HepG2 (cell line): Measurements from ENCODE around the gene PAGE2B. TPM values are rescaled to one million over a fixed set of nuclear protein-coding genes. Genes with fewer than 3 reads are reported as not detected.
"Not testable (repeated sequence)": the region's sequence is repeated elsewhere in the genome, so short reads cannot be mapped to it uniquely, and the experiment has no call there.

Experiments used
- ATAC-seq: fragments of 200-7000 bp; cut with Tn5 transposase; 3 replicates; pipeline ENCODE4 v1.9.1; 2020; ENCODE audit warnings: mild to moderate bottlenecking, moderate library complexity
- BruUV-seq: library from RNA; stranded (reverse); fragments of 400-500 nt; replicated peaks from 2 replicates; lab custom pipeline; 2021; lab: Mats Ljungman, UMichigan
- CTCF ChIA-PET: fragments of 300-600 bp; formaldehyde crosslinking; extraction: SDS; loops from one replicate; lab custom pipeline; 2021; ENCODE audit warnings: low total read pairs, inconsistent platforms, low intra/inter-chr PET ratio; lab: Yijun Ruan, JAX
- POLR2A ChIA-PET: fragments of 350-600 bp; sonication (Branson Sonifier 250); formaldehyde crosslinking; loops from one replicate; lab custom pipeline; 2020; ENCODE audit warnings: antibody characterized with exemption, inconsistent platforms; lab: Yijun Ruan, JAX
- DNase-seq: peaks from one replicate; pipeline ENCODE4 v3.0.0-alpha.2; 2015; ENCODE audit warnings: low spot score
- FAIRE-seq: peaks from 3 replicates; lab custom pipeline; 2011; peaks lifted over from hg19 to GRCh38; lab: Jason Lieb, UNC
- H2AFZ ChIP-seq: one replicate; pipeline ENCODE4 v1.6.1; 2011; ENCODE audit warnings: low read length, inconsistent platforms
- H3K27ac ChIP-seq: fragments of 300-600 bp; 3 replicates; pipeline ENCODE4 v1.8.0; 2011; ENCODE audit warnings: mixed run types, mild to moderate bottlenecking, mixed read lengths, low read length, inconsistent platforms; ENCODE audit not compliant: insufficient read depth; ENCODE audit errors: extremely low read length
- H3K27me3 ChIP-seq, 2 experiments: fragments of 200-600 bp in 1 of 2; 2 replicates in 1 of 2; 3 replicates in 1 of 2; pipeline versions ENCODE4 v1.6.0 to v1.8.0; 2011; ENCODE audit warnings: low read length in 2 of 2, mild to moderate bottlenecking in 2 of 2, moderate library complexity in 2 of 2, inconsistent platforms in 1 of 2; ENCODE audit not compliant: insufficient read depth in 2 of 2, control insufficient read depth in 1 of 2
- H3K36me3 ChIP-seq, 2 experiments: fragments of 200-600 bp in 1 of 2; replicated peaks in 1 of 2; 2 replicates in 1 of 2; 3 replicates in 1 of 2; pipeline versions ENCODE4 v1.5.1 to v1.8.0; 2011; ENCODE audit warnings: low read length in 2 of 2, inconsistent platforms in 1 of 2; ENCODE audit not compliant: insufficient read depth in 2 of 2, control insufficient read depth in 1 of 2
- H3K4me1 ChIP-seq: 2 replicates; pipeline ENCODE4 v1.5.1; 2012; ENCODE audit warnings: low read length, inconsistent platforms; ENCODE audit not compliant: insufficient read depth
- H3K4me2 ChIP-seq: 2 replicates; pipeline ENCODE4 v1.6.0; 2011; ENCODE audit warnings: low read depth, low read length, inconsistent platforms
- H3K4me3 ChIP-seq, 3 experiments: fragments of 200-600 bp in 1 of 3; sonication (generic), shearing (Covaris generic) in 1 of 3; replicated peaks in 1 of 3; 2 replicates each; pipeline ENCODE4 v1.5.1; 2011 to 2016; ENCODE audit warnings: low read length in 3 of 3, inconsistent platforms in 2 of 3, low read depth in 2 of 3, mild to moderate bottlenecking in 2 of 3, control low read depth in 1 of 3, mixed read lengths in 1 of 3; ENCODE audit not compliant: insufficient read depth in 1 of 3
- H3K79me2 ChIP-seq: one replicate; pipeline ENCODE4 v1.6.1; 2011; ENCODE audit warnings: low read length, inconsistent platforms; ENCODE audit not compliant: insufficient read depth
- H3K9ac ChIP-seq: 2 replicates; pipeline ENCODE4 v1.6.0; 2011; ENCODE audit warnings: mild to moderate bottlenecking, low read depth, low read length, inconsistent platforms; ENCODE audit not compliant: insufficient read depth
- H3K9me3 ChIP-seq: 2 replicates; pipeline ENCODE4 v1.5.1; 2012; ENCODE audit warnings: mild to moderate bottlenecking, low read length
- H4K20me1 ChIP-seq: 2 replicates; pipeline ENCODE4 v1.6.0; 2011; ENCODE audit warnings: inconsistent platforms, mild to moderate bottlenecking, low read length, moderate library complexity; ENCODE audit not compliant: insufficient read depth
- CTCF ChIP-seq: sonication (generic); formaldehyde crosslinking; IDR thresholded peaks from 2 replicates; pipeline ENCODE4 v1.5.0; 2020; ENCODE audit warnings: mild to moderate bottlenecking, missing genetic modification reagents, moderate library complexity
- NCOR1 ChIP-seq: fragments of 200-600 bp; sonication (generic); IDR thresholded peaks from 2 replicates; pipeline ENCODE4 v1.7.0; 2017; ENCODE audit warnings: antibody characterized with exemption, low read length, borderline replicate concordance
- RAD21 ChIP-seq: fragments of 450-650 bp; formaldehyde crosslinking; IDR thresholded peaks from 2 replicates; pipeline ENCODE4 v1.5.0; 2020; ENCODE audit warnings: mild to moderate bottlenecking
- SMC3 ChIP-seq: IDR thresholded peaks from 2 replicates; pipeline ENCODE4 v1.6.1; 2011; ENCODE audit warnings: low read length, improper control_type of control experiment
- SP140L ChIP-seq: sonication (generic); formaldehyde crosslinking; IDR thresholded peaks from 2 replicates; pipeline ENCODE4 v1.4.0; 2020; ENCODE audit warnings: missing genetic modification reagents, borderline replicate concordance
- STAG1 ChIP-seq: sonication (generic); formaldehyde crosslinking; IDR thresholded peaks from 2 replicates; pipeline ENCODE4 v1.4.0; 2020; ENCODE audit warnings: missing genetic modification reagents
- SYNCRIP ChIP-seq: fragments of 200-400 bp; formaldehyde crosslinking; IDR thresholded peaks from 2 replicates; pipeline ENCODE4 v1.6.1; 2018; ENCODE audit warnings: mild to moderate bottlenecking, low read depth, low read length; ENCODE audit not compliant: insufficient read depth
- ZNF280B ChIP-seq: sonication (generic); formaldehyde crosslinking; IDR thresholded peaks from 2 replicates; pipeline ENCODE4 v1.5.0; 2020; ENCODE audit warnings: missing genetic modification reagents, mild to moderate bottlenecking, borderline replicate concordance
- WGBS: methylation state at CpG from one replicate; pipeline ENCODE4 v1.1.6; 2017; ENCODE audit warnings: low lambda C conversion rate; 5-methylcytosine and 5-hydroxymethylcytosine counted together
- in situ Hi-C: cut with HindIII; loops from 2 replicates; pipeline ENCODE4 v1.10.0; 2017; ENCODE audit warnings: low pct_unique_long_range_greater_than_20kb; ENCODE audit not compliant: extremely low pct_ligation_motif_present
- intact Hi-C: fragments of 100-400 bp; cut with micrococcal nuclease; formaldehyde crosslinking; loops from one replicate; pipeline ENCODE4 v1.10.0; 2022; ENCODE audit not compliant: unreplicated experiment
- polyA plus RNA-seq, 8 experiments: library from polyadenylated mRNA; depleted of rRNA in 3 of 8; stranded (reverse) in 7 of 8; unstranded in 1 of 8; fragments of >200 nt; fragmentation: Illumina TruSeq in 4 of 8; extraction: Trizol in 4 of 8; gene quantifications; 2 replicates each; pipeline versions ENCODE4 v1.2.1 to v1.2.3, GENCODE V29; 2011 to 2016; ENCODE audit warnings: low read depth in 4 of 8, missing spikeins in 1 of 8, mixed read lengths in 1 of 8; ENCODE audit not compliant: insufficient read depth in 1 of 8
- total RNA-seq, 5 experiments: library from RNA; depleted of rRNA; stranded (reverse); fragments of >200 nt; fragmentation: Illumina TruSeq; extraction: Trizol; gene quantifications; 2 replicates each; pipeline ENCODE4 v1.2.3, GENCODE V29; 2016; ENCODE audit warnings: low read depth in 1 of 5

PAGE2B gene
- total and polyA plus RNA-seq, 2 of the 13 experiments (the other 11 are each of a cell fraction or from before 2014, with no cell fraction given): 0.57 TPM; not detected in 1

DNA sequence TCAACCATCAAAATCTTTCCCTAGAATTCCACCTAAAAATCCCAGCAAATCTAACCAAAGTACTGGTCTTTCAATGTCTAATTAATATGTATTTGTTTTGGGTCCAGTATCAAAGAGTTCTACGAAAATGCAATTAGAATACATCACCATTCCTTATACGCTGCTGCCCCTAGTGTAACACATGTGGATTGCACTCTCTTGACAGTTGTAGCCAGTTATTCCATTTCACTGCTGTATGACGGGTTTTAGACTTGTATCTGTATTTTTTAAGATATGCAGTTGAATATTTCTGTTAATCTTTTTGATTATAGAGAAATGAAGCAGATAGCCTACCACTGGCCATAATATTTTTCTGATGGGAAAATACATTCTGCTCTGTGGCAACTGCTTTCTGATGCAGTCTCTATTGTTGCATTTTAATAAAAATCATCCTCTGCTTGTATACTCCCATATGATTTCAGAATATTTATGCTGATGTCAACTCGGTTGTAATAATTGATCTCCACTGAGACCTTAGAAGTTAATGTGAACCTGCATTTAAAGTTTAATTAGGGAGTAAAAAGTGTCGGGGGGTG lies 17.1 kb upstream of the PAGE2B start:
- Histone ChIP-seq H3K4me3 (no peak overlapping the region), H2AFZ (no peak overlapping the region), H3K27ac (no peak overlapping the region), H3K79me2 (no peaks in the 10 kb centered on the region), H3K9me3 (no peaks in the 10 kb centered on the region), H4K20me1 (no peaks in the 10 kb centered on the region), H3K36me3 (no peaks in the 10 kb centered on the region), H3K9ac (no peak overlapping the region), H3K4me2 (no peak overlapping the region), H3K27me3 (no peaks in the 10 kb centered on the region), H3K4me1 (no peaks in the 10 kb centered on the region)
- no peak for FAIRE-seq
- BruUV-seq: no TSS peak
- in situ Hi-C loops: no loop called here
- intact Hi-C loops: loop anchor here (5.0 kb wide), 1 partner anchor 230 kb away; no protein-coding TSS in a partner anchor
- 27% methylated on average over 4 of the region's 5 CpGs for WGBS
- ChIA-PET CTCF (interaction anchor here (0.7 to 1.8 kb wide), 3 partner anchors 166 to 418 kb away, joined by 3 to 17 read pairs (median 6); no protein-coding TSS in a partner anchor), POLR2A (interaction anchor here (1.0 kb wide), 1 partner anchor 418 kb away, joined by 4 read pairs; no protein-coding TSS in a partner anchor)
- no peak for ATAC-seq
- DNase-seq: peak; percentile 7
- TF ChIP-seq SP140L (no peak), CTCF (peak; percentile 63), ZNF280B (CRISPR knock-in tag) (no peak), NCOR1 (no peak), STAG1 (CRISPR knock-in tag) (peak; percentile 83), SMC3 (peak; percentile 70), SYNCRIP (no peak), RAD21 (CRISPR knock-in tag) (peak; percentile 66)

DNA sequence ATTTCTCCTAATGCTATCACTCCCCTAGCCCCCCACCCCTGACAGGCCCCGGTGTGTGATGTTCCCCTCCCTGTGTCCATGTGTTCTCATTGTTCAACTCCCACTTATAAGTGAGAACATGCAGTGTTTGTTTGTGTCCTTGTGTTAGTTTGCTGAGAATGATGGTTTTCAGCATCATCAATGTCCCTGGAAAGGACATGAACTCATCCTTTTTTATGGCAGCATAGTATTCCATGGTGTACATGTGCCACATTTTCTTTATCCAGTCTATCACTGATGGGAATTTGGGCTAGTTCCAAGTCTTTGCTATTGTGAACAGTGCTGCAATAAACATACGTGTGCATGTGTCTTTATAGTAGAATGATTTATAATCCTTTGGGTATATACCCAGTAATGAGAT lies 7.7 kb upstream of the PAGE2B start:
- H4K20me1 ChIP-seq, BruUV-seq, H3K9ac ChIP-seq, H2AFZ ChIP-seq, intact Hi-C loops, H3K27ac ChIP-seq, H3K4me3 ChIP-seq, H3K79me2 ChIP-seq, H3K9me3 ChIP-seq, H3K36me3 ChIP-seq, POLR2A ChIA-PET, FAIRE-seq, in situ Hi-C loops, ATAC-seq, H3K27me3 ChIP-seq, CTCF ChIA-PET, H3K4me2 ChIP-seq, H3K4me1 ChIP-seq, DNase-seq: not testable (repeated sequence)
- WGBS: 0% methylated on average over 2 of the region's 2 CpGs
